ENCODE measurements around the gene ARHGEF28.

The ARHGEF28 gene

GRCh38 chr5:73693573-73694061, 67.6 kb downstream of the ARHGEF28 start:
- peak; percentile 23 for DNase-seq

DNA sequence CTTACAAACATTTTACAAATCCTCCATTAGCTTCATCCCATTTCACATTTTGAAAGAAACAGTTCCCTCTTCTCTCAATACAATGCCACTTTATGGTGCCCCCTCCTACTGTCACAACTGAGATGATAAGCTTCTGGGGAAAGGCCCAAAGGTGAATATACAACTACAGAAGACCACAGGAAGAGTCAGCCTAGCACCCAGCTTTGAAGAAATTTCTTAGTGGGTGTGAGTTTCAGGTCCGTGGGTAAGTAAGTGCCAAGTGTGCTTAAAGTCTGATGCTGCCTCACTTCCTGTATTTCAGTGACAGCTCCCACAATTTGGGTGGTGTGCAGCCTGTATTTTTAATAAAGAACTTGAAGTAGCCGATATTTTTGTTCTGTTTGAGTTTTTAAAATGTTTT, 68.1 kb downstream of the ARHGEF28 start:
- no peak for DNase-seq

DNA sequence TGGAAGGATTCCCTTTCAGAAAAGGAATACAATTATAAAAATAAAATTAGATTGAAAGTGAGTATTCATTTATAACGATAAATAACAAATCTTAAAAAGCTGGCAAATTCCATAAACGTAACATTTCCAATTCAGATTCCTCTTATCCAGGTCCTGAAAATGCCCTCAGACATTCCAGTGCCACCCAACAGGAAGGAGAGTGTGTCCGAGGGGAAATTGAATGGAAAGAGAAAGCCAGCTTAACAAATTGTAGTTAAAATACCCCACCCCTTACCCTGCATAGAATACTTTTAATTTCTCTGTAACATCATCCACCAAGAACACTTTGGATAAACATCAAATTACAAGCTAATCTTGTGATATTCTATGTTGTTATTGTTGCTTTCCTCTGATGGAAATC, 72.0 kb downstream of the ARHGEF28 start:
- no peak for DNase-seq

DNA sequence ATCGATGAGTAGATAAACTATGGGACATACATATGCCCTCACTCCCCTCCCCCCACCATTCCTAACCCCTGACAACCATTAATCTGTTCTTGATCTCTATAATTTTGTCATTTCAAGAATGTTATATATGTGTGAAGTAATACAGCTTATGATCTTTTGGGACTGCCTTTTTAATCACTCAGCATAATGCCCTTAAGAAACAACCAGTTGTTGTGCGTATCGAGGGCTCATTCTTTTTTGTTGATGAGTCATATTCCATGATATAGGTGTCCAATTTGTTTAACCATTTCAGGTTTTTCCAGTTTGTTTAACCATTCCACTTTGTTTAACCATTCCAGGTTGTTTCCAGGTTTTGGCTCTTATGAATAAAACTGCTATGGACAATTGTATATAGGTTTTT, 75.6 kb downstream of the ARHGEF28 start:
- no peak for DNase-seq

- DNase-seq = no peak
Measured at GRCh38 chr5:73702534-73702933, 76.5 kb downstream of the ARHGEF28 start.

GRCh38 chr5:73702951-73703350, 77.0 kb downstream of the ARHGEF28 start:
- DNase-seq = no peak

DNA sequence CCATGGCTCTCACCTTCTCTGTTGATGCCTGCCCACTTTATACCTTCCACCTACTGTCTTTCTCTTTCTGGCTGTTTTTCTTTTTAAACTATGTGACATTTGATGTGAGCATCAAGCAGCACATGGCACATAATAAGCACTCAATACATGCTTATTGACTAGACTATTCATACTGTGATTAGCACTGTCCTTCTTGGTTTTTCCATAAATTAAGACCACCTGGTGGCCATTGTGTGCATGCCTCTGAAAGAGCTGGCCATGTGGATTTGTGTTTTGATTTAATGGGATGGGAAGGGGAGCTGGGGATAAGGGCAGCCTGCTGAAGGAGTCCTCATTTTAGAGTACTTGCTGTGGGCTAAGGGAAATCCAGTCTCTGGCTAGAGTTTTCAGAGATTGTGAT, 79.4 kb downstream of the ARHGEF28 start:
- DNase-seq = no peak

DNA sequence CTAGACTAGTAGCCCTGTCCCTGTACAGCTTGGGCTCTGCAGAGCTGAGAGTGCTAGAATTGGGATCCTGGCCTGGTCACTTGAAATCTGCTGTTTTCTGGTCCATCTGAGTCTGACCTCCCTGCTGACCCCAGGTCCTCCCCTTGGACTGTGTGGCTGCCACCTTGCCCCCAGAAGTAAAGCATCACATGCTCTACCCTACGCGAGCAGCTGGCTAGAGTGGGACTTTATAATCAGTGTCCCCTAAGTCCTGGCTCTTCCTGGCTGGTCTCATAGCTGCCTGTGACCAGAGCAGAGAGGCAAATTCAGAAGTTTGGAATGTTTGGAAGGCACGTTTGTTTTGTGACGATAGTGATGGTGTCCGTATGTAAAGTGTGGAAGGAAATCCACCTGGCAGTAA, 81.0 kb downstream of the ARHGEF28 start:
- no peak for DNase-seq

DNA sequence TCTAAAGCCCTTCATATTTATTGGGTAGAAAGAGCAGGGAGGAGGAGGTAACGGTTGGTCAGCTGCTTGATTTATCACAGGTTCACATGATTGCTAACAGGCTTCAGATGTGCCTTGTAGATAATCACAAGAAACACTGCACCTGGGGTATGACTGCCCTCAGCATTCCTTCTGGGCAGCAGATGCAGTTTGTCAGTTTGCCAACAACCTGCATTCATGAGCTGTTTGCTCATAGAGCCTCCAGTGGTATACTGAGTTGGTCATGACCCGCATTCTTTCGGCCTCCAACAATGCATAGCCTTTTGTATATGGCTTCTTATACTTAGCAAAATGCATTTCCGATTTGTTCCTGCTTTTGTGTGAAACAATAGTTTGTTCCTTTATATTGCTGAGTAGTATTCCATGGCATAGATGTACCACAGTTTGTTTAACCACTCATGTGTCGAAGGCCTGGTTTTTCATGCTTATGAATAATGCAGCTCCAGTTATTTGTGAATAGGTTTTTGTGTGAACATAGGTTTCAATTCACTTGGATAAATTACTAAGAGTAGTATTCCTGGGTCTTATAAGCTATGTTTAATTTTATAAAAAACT, 83.6 kb downstream of the ARHGEF28 start:
- peak; percentile 5 for DNase-seq

- DNase-seq = no peak
Measured at GRCh38 chr5:73716284-73716808, 90.3 kb downstream of the ARHGEF28 start.

GRCh38 chr5:73718762-73719161, 92.8 kb downstream of the ARHGEF28 start:
- DNase-seq = no peak

DNA sequence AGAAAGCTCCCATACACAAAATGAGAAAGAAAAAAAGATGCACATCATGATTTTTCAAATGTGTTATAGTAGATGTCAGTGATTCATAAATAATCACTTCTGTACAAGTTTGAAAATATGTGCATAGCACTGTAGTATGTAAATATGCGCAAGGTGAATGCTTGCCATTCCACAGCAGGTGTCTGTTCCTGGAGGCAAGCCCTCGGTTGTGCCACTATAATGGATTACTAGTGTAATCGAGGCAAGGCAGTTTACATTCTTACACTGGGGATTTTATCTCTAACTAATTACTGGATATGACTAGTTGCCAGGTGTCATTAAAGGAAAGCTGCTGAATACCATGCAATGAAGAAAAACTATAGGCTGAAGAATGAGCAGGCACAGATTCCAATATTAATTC, 93.6 kb downstream of the ARHGEF28 start:
- no peak for DNase-seq

DNA sequence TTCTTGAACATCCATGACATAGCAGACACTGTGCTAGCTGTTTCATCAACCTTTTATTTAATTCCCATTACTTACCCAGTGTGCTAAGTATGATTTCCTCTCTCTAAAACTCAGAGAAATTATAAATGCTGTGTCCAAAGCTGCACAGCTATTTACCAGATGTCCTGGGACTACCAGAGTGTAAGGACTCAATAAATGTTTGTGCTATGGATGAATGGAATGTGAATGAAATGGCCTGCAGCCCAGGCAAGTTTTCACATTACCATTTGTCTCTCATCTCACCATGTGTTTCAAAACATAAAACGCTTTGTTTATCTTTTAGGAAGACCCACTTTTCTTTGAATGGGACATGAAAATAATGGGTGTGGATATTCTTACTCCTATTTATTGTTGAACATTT, 96.2 kb downstream of the ARHGEF28 start:
- no peak for DNase-seq

- no peak for DNase-seq
Measured at GRCh38 chr5:73726071-73726470, 100.1 kb downstream of the ARHGEF28 start.

DNA sequence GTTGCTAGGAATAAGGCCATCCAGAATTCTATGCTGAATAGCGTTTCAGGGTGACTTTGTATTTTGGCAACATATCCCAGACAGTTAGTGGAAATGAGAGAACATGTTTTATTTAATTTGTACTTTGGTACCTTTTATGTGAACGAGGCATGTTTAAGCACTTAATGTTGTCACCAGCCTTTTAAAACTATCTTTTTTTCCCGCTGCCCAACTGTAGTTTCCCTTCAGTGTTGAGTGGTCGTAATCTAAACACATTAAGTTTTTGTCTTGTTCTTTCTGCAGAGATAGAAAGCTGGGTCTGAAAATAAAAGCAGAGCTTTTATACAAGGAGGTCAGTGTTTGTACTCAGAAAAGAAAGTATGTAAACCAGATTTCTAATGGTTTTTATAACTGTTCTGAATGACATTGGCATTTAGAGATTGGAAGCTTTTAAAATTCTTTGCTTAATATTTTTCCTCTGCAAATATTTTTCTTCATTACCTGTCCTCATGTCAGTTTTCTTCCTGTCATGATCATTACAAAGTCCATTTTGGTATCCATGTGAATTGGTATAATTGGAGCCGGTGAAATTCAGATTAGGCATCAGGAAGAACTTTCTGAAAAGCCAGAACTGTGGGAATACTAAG, 100.7 kb downstream of the ARHGEF28 start:
- no peak for DNase-seq

- DNase-seq = no peak
Measured at GRCh38 chr5:73727470-73727869, 101.5 kb downstream of the ARHGEF28 start.

- no peak for DNase-seq
Measured at GRCh38 chr5:73728493-73729273, 102.7 kb downstream of the ARHGEF28 start.

- no peak for DNase-seq
Measured at GRCh38 chr5:73729329-73729728, 103.3 kb downstream of the ARHGEF28 start.

DNA sequence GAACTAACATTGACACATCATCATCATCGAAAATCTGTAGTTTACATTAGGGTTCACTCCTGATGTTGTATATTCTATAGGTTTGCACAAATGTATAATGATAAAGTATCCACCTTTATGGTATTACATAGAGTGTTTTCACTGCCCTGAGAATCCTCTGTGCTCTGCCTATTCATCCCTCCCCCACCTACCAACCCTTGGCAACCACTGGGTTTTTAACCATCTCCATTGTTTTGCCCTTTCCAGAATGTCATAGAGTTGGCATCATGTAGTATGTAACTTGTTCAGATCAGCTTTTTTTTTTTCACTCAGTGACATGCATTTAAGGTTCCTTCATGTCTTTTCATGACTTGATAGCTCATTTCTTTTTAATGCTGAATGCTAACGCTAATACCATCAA, 106.0 kb downstream of the ARHGEF28 start:
- no peak for DNase-seq

DNA sequence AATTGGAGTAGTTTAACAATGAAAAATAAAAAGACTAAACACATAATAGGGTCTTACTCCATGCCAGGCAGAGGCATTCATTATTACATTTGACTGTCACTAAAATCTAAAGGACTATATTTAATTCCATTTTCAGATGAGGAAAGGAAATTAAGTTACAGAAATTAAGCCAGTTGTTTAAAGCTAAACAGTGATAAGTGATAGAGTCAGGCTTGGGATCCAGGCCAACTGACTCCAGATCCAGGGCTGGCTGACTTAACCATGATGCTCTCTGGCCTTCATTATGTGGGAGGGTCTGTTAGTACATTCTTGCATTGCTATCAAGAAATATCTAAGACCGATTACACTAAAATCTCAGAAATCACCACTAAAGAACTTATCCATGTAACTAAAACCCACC, 107.2 kb downstream of the ARHGEF28 start:
- DNase-seq = no peak

DNA sequence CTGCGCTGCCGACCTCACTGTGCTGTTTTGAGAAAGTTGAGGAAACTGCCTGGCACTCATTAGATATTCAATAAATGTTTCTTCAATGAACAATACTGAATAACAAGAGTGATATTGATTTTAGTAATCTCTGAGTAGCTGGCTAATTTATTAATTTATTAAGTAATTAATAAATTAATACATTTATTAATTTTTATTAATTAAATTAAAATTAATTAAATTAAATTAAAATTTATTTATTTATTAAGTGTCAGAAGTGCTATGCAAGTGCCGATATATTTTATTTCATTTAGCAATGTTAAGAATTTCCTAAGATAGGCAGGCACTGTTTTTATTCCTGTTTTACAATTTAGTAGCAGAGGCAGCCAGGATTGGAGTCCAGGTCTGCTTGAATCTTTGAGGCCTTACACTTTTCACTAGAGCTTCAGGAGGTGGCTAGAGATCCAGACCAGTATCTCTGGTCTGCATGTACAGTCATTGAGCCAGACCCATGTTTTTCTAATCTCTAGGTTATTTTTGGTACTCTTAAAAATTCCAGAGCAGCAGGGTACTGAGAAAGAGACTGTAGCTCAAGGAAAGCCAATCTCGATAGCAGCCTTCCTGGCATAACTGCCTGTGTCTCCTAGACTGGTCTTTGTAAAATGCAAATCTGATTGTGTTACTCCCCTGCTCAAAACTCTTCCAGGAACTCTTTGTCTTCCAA, 109.2 kb downstream of the ARHGEF28 start:
- no peak for DNase-seq

GRCh38 chr5:73739650-73740049, 113.7 kb downstream of the ARHGEF28 start:
- no peak for DNase-seq

DNA sequence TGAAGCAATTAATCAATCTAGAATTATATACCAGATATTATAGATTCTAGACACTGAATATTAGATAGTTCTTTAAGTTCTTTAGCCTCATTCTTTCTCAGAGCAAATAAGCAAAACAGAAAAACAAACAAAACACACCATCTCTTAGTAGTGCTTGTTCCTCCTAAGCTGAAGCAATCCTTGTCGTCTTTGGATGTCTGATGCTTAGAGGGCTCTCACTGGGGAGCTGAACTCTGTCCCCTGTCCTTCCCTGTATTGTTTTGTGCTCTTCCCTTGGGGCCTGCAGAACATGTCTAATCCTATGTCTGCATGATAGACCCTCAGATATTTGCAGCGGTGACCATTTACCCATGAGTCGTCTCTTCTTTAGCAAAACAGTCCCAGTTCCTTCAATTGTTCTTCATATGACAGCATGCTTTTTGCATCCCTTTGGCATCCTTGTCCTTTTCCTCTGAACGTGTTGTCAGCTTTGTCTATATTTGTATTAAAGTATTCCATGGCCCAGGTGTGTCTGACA, 114.3 kb downstream of the ARHGEF28 start:
- DNase-seq = no peak

Measured in RPMI8226 (cell line).